PFSK-1 (cell line): ENCODE measurements around the gene MINPP1.

ENCODE experiments used
- FOXP2 ChIP-seq: optimal IDR thresholded peaks from 2 replicates; pipeline ENCODE3; 2011; ENCODE audit warnings: borderline replicate concordance, control low read depth, inconsistent platforms; ENCODE audit not compliant: insufficient read depth; ENCODE audit errors: extremely low read length, extremely low read depth
- POLR2AphosphoS5 ChIP-seq: IDR thresholded peaks from 2 replicates; pipeline ENCODE4 v1.6.1; 2012; ENCODE audit warnings: low read depth, mild to moderate bottlenecking, control low read depth, low read length, moderate library complexity
- SIN3A ChIP-seq: IDR thresholded peaks from 2 replicates; pipeline ENCODE4 v1.6.1; 2012; ENCODE audit warnings: mild to moderate bottlenecking, low read length, moderate library complexity, borderline replicate concordance; ENCODE audit not compliant: insufficient read depth
- TAF1 ChIP-seq: IDR thresholded peaks from 2 replicates; pipeline ENCODE4 v1.6.1; 2012; ENCODE audit warnings: low read length, control low read depth, borderline replicate concordance; ENCODE audit not compliant: insufficient read depth
- TF ChIP-seq, protein P1 (sequence below), 2 experiments: IDR thresholded peaks; 2 replicates each; pipeline versions ENCODE4 v1.6.1 to v1.8.0; 2011 to 2012; ENCODE audit warnings: low read depth in 2 of 2, low read length in 2 of 2, control low read depth in 1 of 2, inconsistent platforms in 1 of 2, mild to moderate bottlenecking in 1 of 2, moderate library complexity in 1 of 2; ENCODE audit not compliant: insufficient read depth in 1 of 2

MINPP1 gene

DNA sequence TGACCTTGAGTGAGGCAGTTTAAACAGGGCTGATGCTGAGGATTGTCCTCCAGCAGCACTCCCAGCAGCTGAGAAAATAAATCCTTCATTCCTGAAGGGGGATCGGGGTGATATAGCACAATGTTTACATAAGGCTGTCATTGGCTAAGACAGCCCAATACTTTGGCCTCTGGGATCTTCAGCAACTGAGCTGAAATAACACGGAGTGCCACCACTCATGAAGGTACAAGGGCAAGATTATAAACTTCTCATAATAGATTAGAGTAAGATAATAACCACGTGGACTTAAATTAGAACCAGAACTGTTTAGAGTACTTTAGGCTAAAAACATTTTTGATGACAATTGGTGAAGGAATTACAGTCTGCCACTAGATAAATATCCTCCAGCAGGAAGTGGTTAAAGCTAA, 85.0 kb downstream of the MINPP1 start:
- TF ChIP-seq TAF1 (no peak), POLR2AphosphoS5 (no peak), FOXP2 (no peak), SIN3A (no peak)
- TF ChIP-seq, protein P1, sequence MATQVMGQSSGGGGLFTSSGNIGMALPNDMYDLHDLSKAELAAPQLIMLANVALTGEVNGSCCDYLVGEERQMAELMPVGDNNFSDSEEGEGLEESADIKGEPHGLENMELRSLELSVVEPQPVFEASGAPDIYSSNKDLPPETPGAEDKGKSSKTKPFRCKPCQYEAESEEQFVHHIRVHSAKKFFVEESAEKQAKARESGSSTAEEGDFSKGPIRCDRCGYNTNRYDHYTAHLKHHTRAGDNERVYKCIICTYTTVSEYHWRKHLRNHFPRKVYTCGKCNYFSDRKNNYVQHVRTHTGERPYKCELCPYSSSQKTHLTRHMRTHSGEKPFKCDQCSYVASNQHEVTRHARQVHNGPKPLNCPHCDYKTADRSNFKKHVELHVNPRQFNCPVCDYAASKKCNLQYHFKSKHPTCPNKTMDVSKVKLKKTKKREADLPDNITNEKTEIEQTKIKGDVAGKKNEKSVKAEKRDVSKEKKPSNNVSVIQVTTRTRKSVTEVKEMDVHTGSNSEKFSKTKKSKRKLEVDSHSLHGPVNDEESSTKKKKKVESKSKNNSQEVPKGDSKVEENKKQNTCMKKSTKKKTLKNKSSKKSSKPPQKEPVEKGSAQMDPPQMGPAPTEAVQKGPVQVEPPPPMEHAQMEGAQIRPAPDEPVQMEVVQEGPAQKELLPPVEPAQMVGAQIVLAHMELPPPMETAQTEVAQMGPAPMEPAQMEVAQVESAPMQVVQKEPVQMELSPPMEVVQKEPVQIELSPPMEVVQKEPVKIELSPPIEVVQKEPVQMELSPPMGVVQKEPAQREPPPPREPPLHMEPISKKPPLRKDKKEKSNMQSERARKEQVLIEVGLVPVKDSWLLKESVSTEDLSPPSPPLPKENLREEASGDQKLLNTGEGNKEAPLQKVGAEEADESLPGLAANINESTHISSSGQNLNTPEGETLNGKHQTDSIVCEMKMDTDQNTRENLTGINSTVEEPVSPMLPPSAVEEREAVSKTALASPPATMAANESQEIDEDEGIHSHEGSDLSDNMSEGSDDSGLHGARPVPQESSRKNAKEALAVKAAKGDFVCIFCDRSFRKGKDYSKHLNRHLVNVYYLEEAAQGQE (IDR thresholded peaks at IDR 0.05; ENCODE audit: insufficient read depth in 1 of 2, low read depth in 2 of 2, low read length in 2 of 2), result no peak

DNA sequence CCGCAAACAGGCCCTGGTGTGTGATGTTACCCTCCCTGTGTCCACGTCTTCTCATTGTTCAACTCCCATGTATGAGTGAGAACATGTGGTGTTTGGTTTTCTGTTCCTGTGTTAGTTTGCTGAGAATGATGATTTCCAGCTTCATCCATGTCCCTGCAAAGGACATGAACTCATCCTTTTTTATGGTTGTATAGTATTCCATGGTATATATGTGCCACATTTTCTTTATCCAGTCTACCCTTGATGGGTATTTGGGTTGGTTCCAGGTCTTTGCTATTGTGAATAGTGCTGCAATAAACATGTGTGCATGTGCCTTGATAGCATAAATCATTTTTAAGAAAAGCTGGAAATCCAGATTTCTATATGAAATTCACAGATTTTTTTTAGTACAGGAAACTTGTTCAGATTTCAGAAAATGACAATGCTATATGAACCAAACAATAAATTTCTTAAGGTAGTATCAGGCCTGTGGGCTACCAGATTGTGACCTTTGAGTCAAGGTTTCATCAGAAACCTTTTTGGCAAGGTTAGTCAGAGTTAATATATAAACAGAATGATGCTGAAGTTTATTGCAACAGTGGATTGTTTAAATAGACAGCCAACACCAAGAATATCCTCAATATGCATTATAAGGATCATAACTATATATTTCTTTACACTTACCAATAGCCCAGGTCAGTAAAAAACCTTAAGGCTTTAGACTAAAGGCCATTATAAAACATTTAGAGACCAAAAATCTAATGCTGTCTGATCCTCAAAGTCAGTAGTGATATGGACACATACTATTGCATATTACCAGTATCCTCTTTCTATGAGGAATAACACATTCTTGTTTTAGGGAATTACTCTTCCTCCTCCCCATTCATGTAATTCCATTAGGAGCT, 86.3 kb downstream of the MINPP1 start:
- no peak for TF ChIP-seq TAF1
- TF ChIP-seq, protein P1 (IDR thresholded peaks at IDR 0.05; ENCODE audit: insufficient read depth in 1 of 2, low read depth in 2 of 2, low read length in 2 of 2), result no peak
- no peak for TF ChIP-seq SIN3A
- no peak for TF ChIP-seq FOXP2
- TF ChIP-seq POLR2AphosphoS5, result no peak

DNA sequence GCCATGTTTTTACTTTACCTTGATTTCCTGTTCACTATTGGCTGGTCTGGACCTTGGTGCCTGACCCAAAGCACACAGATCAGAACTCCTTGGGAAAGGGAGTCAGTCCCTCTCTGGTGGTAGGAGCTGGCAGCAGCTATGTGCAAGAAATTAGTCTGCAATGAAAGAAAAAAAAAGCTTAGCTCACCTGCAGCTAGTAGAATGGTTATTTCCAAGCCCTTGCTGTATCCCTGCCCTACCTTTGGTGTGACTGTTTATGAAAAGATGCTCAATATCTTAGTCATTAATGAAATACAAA, 86.8 kb downstream of the MINPP1 start:
- TF ChIP-seq SIN3A (no peak), FOXP2 (no peak), TAF1 (no peak), POLR2AphosphoS5 (no peak)
- TF ChIP-seq, protein P1 (IDR thresholded peaks at IDR 0.05; ENCODE audit: insufficient read depth in 1 of 2, low read depth in 2 of 2, low read length in 2 of 2), result no peak

DNA sequence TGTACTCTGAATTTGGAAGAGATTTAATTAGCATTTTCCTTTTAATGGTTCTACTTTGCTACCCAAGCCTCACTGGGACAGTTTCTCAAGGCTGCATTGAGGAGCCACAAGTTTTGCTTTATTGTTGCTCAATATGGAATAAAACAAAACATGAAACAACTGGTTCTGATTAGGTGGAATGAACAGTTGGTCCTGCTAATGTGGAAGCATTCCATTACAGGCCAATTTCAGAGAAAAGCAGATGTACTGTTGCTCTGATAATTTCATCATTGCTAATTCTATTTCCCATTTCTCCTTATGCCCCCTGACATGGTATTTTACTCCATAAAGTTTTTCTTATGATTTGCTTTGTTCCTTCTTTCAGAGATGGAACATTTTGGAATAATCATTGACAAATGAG, 89.0 kb downstream of the MINPP1 start:
- TF ChIP-seq POLR2AphosphoS5 (no peak), SIN3A (no peak), TAF1 (no peak), FOXP2 (no peak)
- TF ChIP-seq, protein P1 (IDR thresholded peaks at IDR 0.05; ENCODE audit: insufficient read depth in 1 of 2, low read depth in 2 of 2, low read length in 2 of 2), result no peak

DNA sequence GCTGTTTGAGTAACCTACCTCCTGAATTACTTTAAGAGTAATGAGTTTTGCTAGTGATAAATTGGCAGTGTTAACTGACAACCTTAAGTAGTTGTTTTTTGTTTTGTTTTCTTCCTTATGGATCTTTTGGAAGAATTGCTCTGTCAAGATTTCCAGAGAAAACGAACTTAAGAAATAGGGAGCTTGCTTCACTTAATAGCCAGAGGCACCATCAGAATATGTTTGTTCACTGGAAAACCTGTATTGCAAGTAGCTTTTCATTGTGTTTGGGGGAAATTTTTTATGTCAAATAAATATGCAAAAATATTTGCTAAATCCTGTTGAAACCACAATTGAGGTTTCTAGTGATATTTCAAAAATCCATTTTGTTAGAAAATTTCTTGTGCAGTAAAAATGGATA, 89.5 kb downstream of the MINPP1 start:
- TF ChIP-seq SIN3A (no peak), FOXP2 (no peak)
